Neural cell (in vitro differentiated cells): ENCODE data around the gene MIPOL1.

Experiments
- CTCF ChIP-seq: fragments of 450-650 bp; IDR thresholded peaks from 2 replicates; pipeline ENCODE4 v1.5.1; 2014; ENCODE audit warnings: antibody characterized with exemption, mild to moderate bottlenecking, moderate library complexity; ENCODE audit not compliant: poor library complexity, severe bottlenecking
- EP300 ChIP-seq: fragments of 450-650 bp; conservative IDR thresholded peaks from 2 replicates; pipeline ENCODE4 v1.6.1; 2014; ENCODE audit warnings: antibody characterized with exemption, mild to moderate bottlenecking, moderate library complexity; ENCODE audit not compliant: poor library complexity, severe bottlenecking
- EZH2 ChIP-seq: fragments of 200-600, 300-800 bp; shearing (Covaris generic), sonication (generic); IDR thresholded peaks from 2 replicates; pipeline ENCODE4 v1.6.1; 2014; ENCODE audit warnings: antibody characterized with exemption, low read length, borderline replicate concordance, mild to moderate bottlenecking; ENCODE audit not compliant: insufficient read depth, poor library complexity, severe bottlenecking
- MXI1 ChIP-seq: fragments of 450-650 bp; conservative IDR thresholded peaks from 2 replicates; pipeline ENCODE4 v1.6.1; 2014; ENCODE audit warnings: antibody characterized with exemption, mild to moderate bottlenecking; ENCODE audit not compliant: poor library complexity, severe bottlenecking
- POLR2AphosphoS5 ChIP-seq: IDR thresholded peaks from 2 replicates; pipeline ENCODE4 v1.6.1; 2012
- RAD21 ChIP-seq: fragments of 450-650 bp; conservative IDR thresholded peaks from 2 replicates; pipeline ENCODE4 v1.6.1; 2014; ENCODE audit warnings: antibody characterized with exemption, mild to moderate bottlenecking, moderate library complexity
- REST ChIP-seq: IDR thresholded peaks from 2 replicates; pipeline ENCODE4 v1.6.1; 2012; ENCODE audit warnings: borderline replicate concordance
- SMC3 ChIP-seq: fragments of 450-650 bp; conservative IDR thresholded peaks from 2 replicates; pipeline ENCODE4 v1.6.1; 2014; ENCODE audit warnings: antibody characterized with exemption, mild to moderate bottlenecking, moderate library complexity; ENCODE audit not compliant: poor library complexity
- TAF1 ChIP-seq: IDR thresholded peaks from 2 replicates; pipeline ENCODE4 v1.6.1; 2012; ENCODE audit warnings: low read depth

- TF ChIP-seq CTCF (no peak), EP300 (no peak), EZH2 (no peak), RAD21 (no peak), MXI1 (no peak), SMC3 (no peak), REST (no peak), TAF1 (no peak), POLR2AphosphoS5 (no peak)
Measured at GRCh38 chr14:37328673-37329072, 130.9 kb downstream of the MIPOL1 start.
